Hematopoietic multipotent progenitor cell treated with erythropoietin and hydrocortisone succinate and interleukin-3 and kit ligand, for 17 days (in vitro differentiated cells): ENCODE measurements around the gene RAB8B.

Experiments used
- DNase-seq: peaks from one replicate; pipeline ENCODE4 v3.0.0-alpha.2; 2015; ENCODE audit warnings: low spot score

The RAB8B gene

DNA sequence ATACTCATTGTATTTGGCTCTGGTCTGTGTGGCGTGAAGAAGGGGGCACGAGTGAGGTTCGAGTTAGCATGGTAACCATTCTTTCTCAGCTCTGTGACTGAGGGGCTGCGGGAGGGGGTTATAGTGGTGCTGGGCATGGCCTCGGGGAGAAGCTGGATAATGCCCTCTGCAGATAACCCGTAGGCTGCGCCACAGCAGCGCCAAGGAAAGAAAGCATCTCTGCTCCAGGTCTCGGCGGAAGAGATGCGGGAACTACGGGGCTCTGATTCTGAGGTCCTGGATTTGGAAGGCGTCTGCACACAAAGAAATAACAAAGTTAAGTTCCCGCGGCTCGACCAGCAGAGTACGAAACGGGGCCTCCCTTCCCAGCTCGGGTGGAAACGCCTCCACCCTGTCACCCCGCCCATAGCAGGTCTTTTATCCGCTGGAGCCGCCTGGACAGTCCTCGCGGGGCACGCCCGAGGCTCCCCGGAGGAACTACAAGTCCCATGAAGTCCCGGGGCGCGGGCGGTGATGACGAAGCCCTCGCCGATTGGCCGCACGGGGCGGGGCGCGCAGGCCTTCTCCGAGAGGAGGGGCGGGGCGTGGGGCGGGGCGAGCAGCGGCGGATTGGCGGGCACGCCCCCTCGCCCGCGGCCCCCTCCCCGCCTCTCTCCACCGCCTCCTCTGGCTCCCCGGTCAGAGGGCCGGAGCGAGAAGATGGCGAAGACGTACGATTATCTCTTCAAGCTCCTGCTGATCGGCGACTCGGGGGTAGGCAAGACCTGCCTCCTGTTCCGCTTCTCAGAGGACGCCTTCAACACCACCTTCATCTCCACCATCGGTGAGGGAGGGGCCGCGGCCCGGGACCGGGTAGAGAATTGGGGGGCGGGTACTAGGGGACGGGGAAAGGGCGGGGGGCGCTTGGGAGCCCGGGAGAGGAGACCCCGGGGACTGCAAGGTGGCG is at the start of gene RAB8B:
Gene RAB8B (plus strand): TSS at position 681 of the 946 bp plus-strand sequence. CDS start 19 bp downstream, at position 700.
- peak; percentile 98 for DNase-seq

GRCh38 chr15:63140936-63141335 is 48.5 kb upstream of the RAB8B start:
- no peak for DNase-seq

GRCh38 chr15:63145426-63145825 is 44.0 kb upstream of the RAB8B start:
- no peak for DNase-seq

GRCh38 chr15:63146684-63147083 is 42.7 kb upstream of the RAB8B start:
- DNase-seq: no peak

DNA sequence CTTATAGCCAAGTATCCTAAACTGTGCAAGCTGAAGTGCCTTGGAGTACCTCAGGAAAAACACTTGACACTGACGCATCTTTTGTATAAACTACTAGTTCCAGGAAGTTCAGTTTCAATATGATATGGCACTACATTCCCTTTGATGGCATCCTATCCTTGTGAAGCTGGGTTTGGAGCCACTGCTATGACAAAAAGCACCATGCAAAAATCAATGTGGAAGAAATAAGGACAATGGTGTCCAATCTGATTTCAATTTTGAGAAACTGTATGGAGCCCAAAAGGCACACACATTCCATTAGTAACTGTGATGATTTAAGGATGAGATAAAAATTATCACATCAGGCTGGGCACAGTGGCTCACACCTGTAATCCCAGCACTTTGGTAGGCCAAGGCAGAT is 37.7 kb upstream of the RAB8B start:
- DNase-seq: no peak

DNA sequence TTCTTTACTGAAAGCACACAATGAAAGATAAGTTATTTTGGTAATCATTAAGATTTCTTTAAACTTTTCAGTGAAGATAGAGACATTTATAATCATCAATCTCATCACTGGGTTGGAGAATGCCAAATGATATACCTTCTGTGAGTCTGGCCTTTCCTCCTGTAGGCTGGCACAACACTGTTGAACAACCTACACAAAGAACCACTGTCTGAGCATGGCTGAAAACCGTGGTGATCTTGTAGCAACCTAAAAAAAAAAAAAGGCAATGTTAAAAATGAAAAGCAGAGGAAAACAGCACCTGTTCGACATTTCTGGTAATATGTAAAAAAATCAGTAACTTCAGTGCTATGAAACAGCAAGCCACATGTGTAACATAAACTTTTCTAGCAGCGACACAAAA is 33.9 kb upstream of the RAB8B start:
- DNase-seq: peak; percentile 32

DNA sequence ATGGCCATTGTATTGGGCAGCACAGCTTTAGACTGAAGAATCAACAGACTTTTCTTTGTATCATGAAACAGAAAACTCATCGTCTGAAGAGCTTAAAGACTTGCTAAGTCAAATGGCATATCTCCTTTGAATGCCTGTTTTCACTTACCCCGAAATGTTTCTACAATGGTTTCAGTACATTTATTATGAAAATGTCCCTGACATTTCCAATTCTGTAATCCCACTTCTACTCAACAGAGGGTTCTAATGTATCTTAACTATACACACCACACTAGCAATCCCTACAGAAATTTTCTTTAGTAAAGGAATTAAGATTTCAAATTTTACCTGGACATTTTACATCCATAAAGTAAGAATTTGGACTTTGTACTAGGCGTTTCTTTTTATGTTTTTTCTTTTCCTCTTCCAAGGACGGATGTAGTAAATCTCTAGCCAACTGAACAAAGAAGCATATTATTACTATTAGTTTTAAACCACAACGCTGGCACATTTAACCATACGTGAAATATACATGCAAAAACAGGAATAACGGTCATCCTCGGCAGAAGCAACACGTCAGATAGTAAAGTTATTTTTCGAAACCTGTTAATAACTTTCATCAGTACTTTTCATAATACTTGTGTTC is 33.2 kb upstream of the RAB8B start:
- peak; percentile 60 for DNase-seq

DNA sequence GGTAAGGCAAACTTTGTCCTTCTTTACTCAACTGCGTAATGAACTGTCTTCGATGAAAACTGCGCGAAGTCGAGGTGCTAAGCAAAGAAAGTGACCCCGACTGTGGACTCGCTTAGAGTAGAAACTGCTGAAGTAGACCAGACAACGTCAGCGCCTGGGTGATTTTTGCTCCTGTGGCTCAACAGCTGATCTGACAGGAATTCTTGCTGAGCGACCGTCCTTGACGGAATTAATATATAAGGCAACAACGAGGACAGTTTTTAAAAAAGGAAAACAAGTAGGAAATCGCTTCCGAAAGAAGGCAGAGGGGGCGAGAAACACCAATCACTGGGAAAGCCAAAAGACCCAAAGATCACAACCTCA is 32.7 kb upstream of the RAB8B start:
- DNase-seq: peak; percentile 78

GRCh38 chr15:63157118-63157843 is 32.1 kb upstream of the RAB8B start, which contains the start of gene RPS27L:
RPS27L (minus strand) TSS chr15:63157477; CDS start chr15:63157405, 72 bp downstream.
- DNase-seq: peak; percentile 89

DNA sequence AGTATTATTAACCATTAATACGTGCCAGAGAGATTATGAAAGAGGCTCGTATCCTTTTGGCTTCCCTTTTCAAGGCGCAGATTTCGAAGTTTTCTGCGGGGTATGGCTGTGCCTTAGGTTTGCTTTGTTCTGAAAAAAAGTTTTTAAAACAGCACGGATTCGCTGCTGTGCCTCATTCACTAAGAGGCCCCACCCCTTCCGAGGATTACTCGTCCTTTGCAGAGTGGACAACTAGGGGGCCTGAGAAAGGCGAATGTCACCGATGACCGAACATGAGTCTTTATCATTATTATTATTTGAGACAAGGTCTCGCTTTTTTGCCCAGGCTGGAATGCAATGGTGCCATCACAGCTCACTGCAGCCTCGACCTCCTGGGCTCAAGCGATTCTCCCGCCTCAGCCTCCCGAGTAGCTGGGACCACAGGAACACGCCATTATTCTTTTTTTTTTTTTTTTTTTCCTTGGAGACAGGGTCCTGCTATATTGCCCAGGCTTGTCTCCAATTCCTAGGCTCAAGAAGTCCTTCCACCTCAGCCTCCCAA is 31.4 kb upstream of the RAB8B start:
- DNase-seq: peak; percentile 72

DNA sequence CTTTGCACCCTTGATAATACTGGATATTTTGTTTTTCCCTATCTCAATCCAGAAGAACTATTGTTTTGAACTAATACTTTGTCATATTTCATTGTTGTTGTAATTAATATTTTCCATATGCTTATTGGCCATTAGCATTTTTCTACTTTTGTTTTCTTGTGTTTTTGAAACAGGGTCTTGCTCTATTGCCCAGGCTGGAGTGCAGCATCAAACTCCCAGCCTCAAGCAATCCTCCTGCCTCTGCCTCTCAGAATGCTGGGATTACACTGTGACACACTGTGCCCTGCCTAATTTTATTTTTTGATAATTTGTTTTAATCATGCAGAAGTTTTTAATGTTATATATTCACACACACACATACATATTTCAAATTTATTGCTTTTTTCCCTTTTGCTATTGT is 28.8 kb upstream of the RAB8B start:
- no peak for DNase-seq

- no peak for DNase-seq
Observed at GRCh38 chr15:63163217-63163616, 26.2 kb upstream of the RAB8B start.

- DNase-seq: no peak
Observed at GRCh38 chr15:63165166-63165859, 24.1 kb upstream of the RAB8B start.

DNA sequence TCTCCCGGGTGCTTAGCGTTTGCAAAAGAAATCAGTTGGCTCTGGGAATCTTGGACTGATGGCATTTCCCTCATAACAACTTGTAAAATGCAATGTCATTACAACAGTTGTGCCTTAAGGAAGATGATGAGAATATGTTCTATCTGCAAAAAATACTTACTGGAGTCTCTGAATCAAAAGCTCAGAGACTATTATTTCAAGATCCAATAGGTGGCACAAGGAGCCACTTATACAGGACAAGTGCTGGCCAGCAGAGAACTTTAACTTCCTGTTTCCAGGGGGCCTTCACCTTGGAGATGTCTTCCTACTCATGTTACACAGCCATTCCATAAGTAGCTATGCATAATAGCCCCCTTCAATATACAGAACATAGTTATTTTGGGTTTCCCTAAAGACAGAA is 23.2 kb upstream of the RAB8B start:
- DNase-seq: no peak

GRCh38 chr15:63169788-63170187 is 19.6 kb upstream of the RAB8B start:
- DNase-seq: no peak

GRCh38 chr15:63172376-63172775 is 17.0 kb upstream of the RAB8B start:
- DNase-seq: no peak

GRCh38 chr15:63172851-63173451 is 16.5 kb upstream of the RAB8B start:
- no peak for DNase-seq

- DNase-seq: no peak
Observed at GRCh38 chr15:63176302-63176701, 13.1 kb upstream of the RAB8B start.

DNA sequence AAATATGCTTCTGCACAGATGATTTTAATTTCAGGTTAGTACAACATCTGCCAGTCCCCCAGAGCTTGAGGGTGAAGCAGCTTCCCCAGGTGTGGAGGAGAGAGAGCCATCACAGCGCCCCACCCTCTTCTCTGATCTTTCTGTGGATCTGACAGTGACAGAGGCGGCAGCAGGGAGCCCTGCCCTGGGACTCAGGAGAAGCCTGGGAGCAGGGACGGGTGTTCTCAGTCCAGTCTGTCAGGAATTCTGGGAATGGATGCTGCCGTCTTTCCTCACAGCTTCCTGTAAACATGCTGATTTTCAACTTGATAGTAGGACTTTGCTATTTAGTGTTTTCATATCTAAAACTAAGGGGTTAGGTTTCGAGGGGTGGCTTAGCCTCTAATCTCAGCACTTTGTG is 11.4 kb upstream of the RAB8B start:
- DNase-seq: no peak

- no peak for DNase-seq
Observed at GRCh38 chr15:63180746-63181145, 8.7 kb upstream of the RAB8B start.

- DNase-seq: no peak
Observed at GRCh38 chr15:63181648-63182047, 7.8 kb upstream of the RAB8B start.
